Endothelial cell of umbilical vein (primary cell): ENCODE data around the gene HOXC11. TPM values are rescaled to one million over a fixed set of nuclear protein-coding genes. Genes with fewer than 3 reads are reported as not detected.

Experiments
- BruUV-seq: library from RNA; stranded (reverse); fragments of 400-500 nt; replicated peaks from 2 replicates; lab custom pipeline; 2021; lab: Mats Ljungman, UMichigan
- CTCF ChIA-PET: fragments of 300-600, 350-600 bp; sonication (Branson Sonifier 250); formaldehyde crosslinking; loops from one replicate; lab custom pipeline; 2021; ENCODE audit warnings: antibody characterized with exemption, inconsistent platforms; lab: Charles Lee
- POLR2A ChIA-PET: fragments of 300-600, 350-600 bp; sonication (Branson Sonifier 250); formaldehyde crosslinking; loops from one replicate; lab custom pipeline; 2021; ENCODE audit warnings: antibody characterized with exemption, inconsistent platforms; lab: Charles Lee
- DNase-seq: peaks from one replicate; pipeline ENCODE4 v3.0.0-alpha.2; 2011; ENCODE audit warnings: low read depth, low spot score
- FAIRE-seq: peaks from 2 replicates; lab custom pipeline; 2011; peaks lifted over from hg19 to GRCh38; lab: Jason Lieb, UNC
- H2AFZ ChIP-seq: 2 replicates; pipeline ENCODE4 v1.6.0; 2012; ENCODE audit warnings: low read depth, low read length, control low read depth, inconsistent platforms
- H3K27ac ChIP-seq: 2 replicates; pipeline ENCODE4 v1.5.1; 2011; ENCODE audit warnings: low read depth, mild to moderate bottlenecking, control low read depth, low read length, moderate library complexity; ENCODE audit not compliant: insufficient read depth
- H3K27me3 ChIP-seq, 2 experiments: 2 replicates each; pipeline versions ENCODE4 v1.6.0 to v1.6.1; 2011; ENCODE audit warnings: low read length in 2 of 2, mixed read lengths in 1 of 2; ENCODE audit not compliant: control insufficient read depth in 2 of 2, insufficient read depth in 2 of 2
- H3K36me3 ChIP-seq, 2 experiments: 2 replicates in 1 of 2; 3 replicates in 1 of 2; pipeline ENCODE4 v1.5.1; 2011; ENCODE audit warnings: low read length in 2 of 2, mild to moderate bottlenecking in 1 of 2, moderate library complexity in 1 of 2; ENCODE audit not compliant: control insufficient read depth in 2 of 2, insufficient read depth in 2 of 2; ENCODE audit errors: extremely low read depth in 1 of 2
- H3K4me1 ChIP-seq: 3 replicates; pipeline ENCODE4 v1.5.1; 2011; ENCODE audit warnings: mild to moderate bottlenecking, low read length; ENCODE audit not compliant: control insufficient read depth, insufficient read depth; ENCODE audit errors: extremely low read depth
- H3K4me2 ChIP-seq: 2 replicates; pipeline ENCODE4 v1.6.1; 2011; ENCODE audit warnings: low read length, control low read depth, mixed read lengths; ENCODE audit not compliant: insufficient read depth
- H3K4me3 ChIP-seq, 3 experiments: fragments of 200-600 bp in 1 of 3; sonication (generic), shearing (Covaris generic) in 1 of 3; replicated peaks in 1 of 3; 2 replicates each; pipeline ENCODE4 v1.5.1; 2011 to 2016; ENCODE audit warnings: control low read depth in 3 of 3, low read length in 3 of 3, mild to moderate bottlenecking in 2 of 3, inconsistent platforms in 1 of 3, low read depth in 1 of 3, moderate library complexity in 1 of 3; ENCODE audit not compliant: insufficient read depth in 1 of 3
- H3K79me2 ChIP-seq: 2 replicates; pipeline ENCODE4 v1.6.0; 2012; ENCODE audit warnings: low read length, inconsistent platforms; ENCODE audit not compliant: control insufficient read depth, insufficient read depth
- H3K9ac ChIP-seq: replicated peaks from 2 replicates; pipeline ENCODE3; 2011; ENCODE audit warnings: low read length, control low read depth; ENCODE audit not compliant: insufficient read depth; ENCODE audit errors: extremely low read depth
- H3K9me1 ChIP-seq: replicated peaks from 3 replicates; pipeline ENCODE4 v1.6.0; 2011; ENCODE audit warnings: mild to moderate bottlenecking, low read length; ENCODE audit not compliant: control insufficient read depth, insufficient read depth; ENCODE audit errors: extremely low read depth
- H3K9me3 ChIP-seq: replicated peaks from 2 replicates; pipeline ENCODE4 v1.5.1; 2012; ENCODE audit warnings: low read length, inconsistent platforms; ENCODE audit not compliant: control insufficient read depth, insufficient read depth
- H4K20me1 ChIP-seq: replicated peaks from 2 replicates; pipeline ENCODE3; 2011; ENCODE audit warnings: mild to moderate bottlenecking, low read length; ENCODE audit not compliant: control insufficient read depth, insufficient read depth; ENCODE audit errors: extremely low read depth
- EZH2 ChIP-seq: IDR thresholded peaks from 2 replicates; pipeline ENCODE4 v1.6.1; 2012; ENCODE audit warnings: borderline replicate concordance, low read depth, mild to moderate bottlenecking, moderate library complexity, low read length, inconsistent platforms; ENCODE audit not compliant: severe bottlenecking
- MYC ChIP-seq: IDR thresholded peaks from one replicate; pipeline ENCODE4 v1.6.1; 2011; ENCODE audit warnings: mild to moderate bottlenecking, low read depth, low read length
- dilution Hi-C: fragments of 300-500 bp; cut with MboI; formaldehyde crosslinking; loops from one replicate; pipeline ENCODE4 v1.15.0; 2019; ENCODE audit warnings: low sequenced_read_pairs; ENCODE audit not compliant: extremely low pct_ligation_motif_present
- intact Hi-C: fragments of 100-400 bp; cut with micrococcal nuclease; formaldehyde crosslinking; loops from one replicate; pipeline ENCODE4 v1.10.0; 2022
- microRNA counts: library from miRNA; unstranded; fragments of <30 nt; microRNA quantifications from one replicate; lab custom pipeline; 2016
- microRNA-seq: library from miRNA; unstranded; fragments of <30 nt; microRNA quantifications from one replicate; pipeline ENCODE4 v1.2.0, GENCODE V29; 2021; ENCODE audit warnings: borderline number of aligned reads, borderline replicate concordance
- polyA plus RNA-seq, 4 experiments: library from polyadenylated mRNA; depleted of rRNA in 3 of 4; stranded (reverse) in 3 of 4; unstranded in 1 of 4; fragments of >200 nt; gene quantifications; 2 replicates each; pipeline versions ENCODE4 v1.2.1 to v1.2.3, GENCODE V29; 2011 to 2012; ENCODE audit warnings: missing spikeins in 1 of 4
- small RNA-seq: library from RNA; depleted of rRNA; stranded (forward); fragments of <200 nt; gene quantifications from one replicate; pipeline ENCODE3, GENCODE V24; 2012; ENCODE audit warnings: low replicate concordance, low read depth; ENCODE audit not compliant: insufficient read depth, insufficient read length
- total RNA-seq: library from RNA; stranded (reverse); gene quantifications from 2 replicates; pipeline ENCODE4 v1.2.3, GENCODE V29; 2021

Gene HOXC11
- total and polyA plus RNA-seq, 2 donors (not counting 3 experiments of a cell fraction or from before 2014, with no cell fraction given), result not detected

DNA sequence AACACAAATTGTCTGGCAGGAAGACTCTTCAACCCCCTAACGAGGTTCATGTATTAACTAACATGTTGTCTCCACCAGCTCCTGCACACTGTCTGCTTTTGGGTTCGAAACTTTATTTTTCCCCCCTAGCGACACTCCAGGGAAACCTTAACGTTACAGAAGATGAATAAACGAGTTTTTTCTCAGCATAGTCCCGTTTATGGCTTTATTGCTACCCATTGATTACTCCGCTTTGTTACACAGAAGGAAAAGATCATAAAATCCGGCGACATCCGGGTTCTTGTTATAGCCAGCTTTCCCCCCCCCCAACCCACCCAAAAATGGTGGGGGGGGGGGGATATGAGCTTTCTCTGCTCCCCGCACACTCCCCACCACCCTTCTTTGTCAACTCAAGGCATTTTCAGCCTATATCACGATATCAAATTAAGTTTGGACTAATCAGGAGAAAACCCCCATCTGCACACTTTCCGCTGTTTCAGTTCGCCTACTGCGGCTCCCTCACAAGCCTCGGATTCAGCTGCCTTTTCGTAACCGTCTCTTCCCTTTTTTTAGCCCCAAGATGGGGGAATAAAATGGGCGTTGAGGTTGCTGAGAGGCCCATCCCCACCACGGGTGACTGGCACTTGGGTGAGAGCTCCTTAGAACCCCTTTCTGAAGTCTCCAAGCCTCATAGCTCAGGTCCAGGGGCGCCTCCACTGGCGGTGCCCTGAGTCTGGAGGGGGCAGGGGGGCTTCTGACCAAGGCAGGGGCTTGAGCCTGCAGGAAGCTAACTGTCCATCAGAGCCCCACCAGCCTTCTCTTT lies 53.9 kb downstream of the HOXC11 start:
- no TSS peak for BruUV-seq
- DNase-seq (no peak), FAIRE-seq (no peak)
- dilution Hi-C loops (no loop called here), intact Hi-C loops (no loop called here)
- Histone ChIP-seq H3K4me1 (no peaks in the 10 kb centered on the region), H3K4me2 (no peak overlapping the region), H3K4me3 (no peak overlapping the region), H3K79me2 (no peaks in the 10 kb centered on the region), H3K9me3 (no peaks in the 10 kb centered on the region), H3K27me3 (peaks cover 80 to 96% of the 10 kb centered on the region in 2 experiments), H2AFZ (no peak overlapping the region), H3K36me3 (no peaks in the 10 kb centered on the region), H3K9me1 (no peaks in the 10 kb centered on the region), H3K27ac (no peak overlapping the region), H4K20me1 (no peaks in the 10 kb centered on the region), H3K9ac (no peak overlapping the region)
- TF ChIP-seq EZH2, result peak; percentile 72
- TF ChIP-seq MYC, result no peak
- POLR2A ChIA-PET, result no interaction called here
- CTCF ChIA-PET, result interaction anchor here (1.2 to 2.6 kb wide), 3 partner anchors 14 to 174 kb away, joined by 3 to 11 read pairs (median 5); no protein-coding TSS in a partner anchor

MicroRNA genes within 50 kb of the gene (microRNA counts, 767-probe panel; counts per million panel counts)
- 723 counts per million, percentile 96 among the panel's probes with 10 or more counts for microRNA hsa-miR-196a-5p (lab: Ali Mortazavi, UCI)

Small RNA genes lying within 50 kb of the gene (microRNA-seq; reads per million reads assigned to microRNA genes)
- 3.8 reads per million, percentile 3 among the genes with 10 or more reads in this experiment for gene MIR196A2

Small RNA genes lying within 50 kb of the gene (small RNA-seq; reads per million reads assigned to genes)
- gene AC012531.3 (not detected), gene AC012531.4 (not detected), gene MIR196A2 (not detected), gene RF01905 (not detected), gene RF01906 (not detected)

Other genes with a start within 250 kb of the HOXC11 start
- gene CALCOCO1, start 245.7 kb upstream of the HOXC11 start, total RNA-seq, result 61.8 and 70.9 TPM in 2 replicates
- gene CALCOCO1, start 245.7 kb upstream of the HOXC11 start, polyA plus RNA-seq, result 135 and 146 TPM in 2 replicates
- not detected in 2 replicates for gene CISTR, start 221.1 kb upstream of the HOXC11 start, total RNA-seq
- not detected in 2 replicates for gene CISTR, start 221.1 kb upstream of the HOXC11 start, polyA plus RNA-seq
- not detected in 2 replicates for gene HOXC13, start 34.3 kb upstream of the HOXC11 start, total RNA-seq
- not detected in 2 replicates for gene HOXC13, start 34.3 kb upstream of the HOXC11 start, polyA plus RNA-seq
- gene HOXC12, start 18.2 kb upstream of the HOXC11 start, total RNA-seq, result not detected in 2 replicates
- gene HOXC12, start 18.2 kb upstream of the HOXC11 start, polyA plus RNA-seq, result not detected in 2 replicates
- gene HOTAIR, start 1.8 kb downstream of the HOXC11 start, total RNA-seq, result not detected in 2 replicates
- not detected in 2 replicates for gene HOTAIR, start 1.8 kb downstream of the HOXC11 start, polyA plus RNA-seq
- gene HOXC10, start 12.0 kb downstream of the HOXC11 start, total RNA-seq, result 0.44 TPM in 1 of 2 replicates, not detected in the other
- 0.18 TPM in 2 replicates for gene HOXC10, start 12.0 kb downstream of the HOXC11 start, polyA plus RNA-seq
- 0.21 and 0.40 TPM in 2 replicates for gene HOXC9, start 27.0 kb downstream of the HOXC11 start, total RNA-seq
- 0.54 and 0.58 TPM in 2 replicates for gene HOXC9, start 27.0 kb downstream of the HOXC11 start, polyA plus RNA-seq
- gene HOXC8, start 35.9 kb downstream of the HOXC11 start, total RNA-seq, result 0.35 TPM in 1 of 2 replicates, not detected in the other
- 0.03 and 0.19 TPM in 2 replicates for gene HOXC8, start 35.9 kb downstream of the HOXC11 start, polyA plus RNA-seq
- gene HOXC6, start 55.3 kb downstream of the HOXC11 start, total RNA-seq, result 0.51 and 0.58 TPM in 2 replicates
- gene HOXC6, start 55.3 kb downstream of the HOXC11 start, polyA plus RNA-seq, result 0.57 and 0.72 TPM in 2 replicates
- gene HOXC5, start 59.9 kb downstream of the HOXC11 start, total RNA-seq, result not detected in 2 replicates
- not detected in 2 replicates for gene HOXC5, start 59.9 kb downstream of the HOXC11 start, polyA plus RNA-seq
- gene HOXC4, start 80.7 kb downstream of the HOXC11 start, total RNA-seq, result 0.58 TPM in 1 of 2 replicates, not detected in the other
- 0.06 and 0.14 TPM in 2 replicates for gene HOXC4, start 80.7 kb downstream of the HOXC11 start, polyA plus RNA-seq
- gene SMUG1, start 215.9 kb downstream of the HOXC11 start, total RNA-seq, result 17.5 and 17.8 TPM in 2 replicates
- gene SMUG1, start 215.9 kb downstream of the HOXC11 start, polyA plus RNA-seq, result 36.4 and 41.6 TPM in 2 replicates